Stimulated activated CD8-positive, alpha-beta memory T cell treated with anti-CD3 and anti-CD28 coated beads, Interleukin-4, amount 100 ng/mL, for 48 hours (primary cell): ENCODE results near the gene ZNF280B.
"Not testable (repeated sequence)": the region's sequence is repeated elsewhere in the genome, so short reads cannot be mapped to it uniquely, and the experiment has no call there.

Source experiments
- DNase-seq: peaks from one replicate; pipeline ENCODE4 v3.0.0-alpha.2; 2020

ZNF280B gene

GRCh38 chr22:22534604-22535415 lies 26.3 kb upstream of the ZNF280B start:
- no peak for DNase-seq

- DNase-seq, result no peak
These were observed 25.3 kb upstream of the ZNF280B start for GRCh38 chr22:22533863-22534262.

GRCh38 chr22:22533417-22533816 lies 24.9 kb upstream of the ZNF280B start:
- no peak for DNase-seq

GRCh38 chr22:22532547-22533071 lies 24.1 kb upstream of the ZNF280B start:
- DNase-seq, result not testable (repeated sequence)

GRCh38 chr22:22531770-22532546 lies 23.4 kb upstream of the ZNF280B start:
- no peak for DNase-seq

GRCh38 chr22:22528780-22529179 lies 20.2 kb upstream of the ZNF280B start:
- DNase-seq, result no peak

GRCh38 chr22:22527312-22527711 lies 18.8 kb upstream of the ZNF280B start:
- no peak for DNase-seq

- no peak for DNase-seq
These were observed 17.8 kb upstream of the ZNF280B start for GRCh38 chr22:22526125-22526912.

- DNase-seq, result no peak
These were observed 15.0 kb upstream of the ZNF280B start for GRCh38 chr22:22523494-22523893.

- DNase-seq, result no peak
These were observed 13.1 kb upstream of the ZNF280B start for GRCh38 chr22:22521631-22522030.

GRCh38 chr22:22520667-22521602 lies 12.4 kb upstream of the ZNF280B start:
- DNase-seq, result no peak

GRCh38 chr22:22520020-22520656 lies 11.6 kb upstream of the ZNF280B start, which contains the start of gene ZNF280A:
Gene ZNF280A (minus strand): TSS chr22:22520270. CDS start chr22:22515630, 4,640 bp downstream.
- no peak for DNase-seq

GRCh38 chr22:22519591-22519990 lies 11.0 kb upstream of the ZNF280B start:
- DNase-seq, result no peak

GRCh38 chr22:22516992-22517391 lies 8.4 kb upstream of the ZNF280B start:
- no peak for DNase-seq

- no peak for DNase-seq
These were observed 7.3 kb upstream of the ZNF280B start for GRCh38 chr22:22515890-22516289.

GRCh38 chr22:22514431-22514830 lies 5.9 kb upstream of the ZNF280B start:
- DNase-seq, result not testable (repeated sequence)

GRCh38 chr22:22513619-22514018 lies 5.1 kb upstream of the ZNF280B start:
- no peak for DNase-seq

- DNase-seq, result no peak
These were observed 4.4 kb upstream of the ZNF280B start for GRCh38 chr22:22512951-22513350.

- not testable (repeated sequence) for DNase-seq
These were observed 2.3 kb upstream of the ZNF280B start for GRCh38 chr22:22510833-22511232.

- DNase-seq, result not testable (repeated sequence)
These were observed 1.4 kb upstream of the ZNF280B start for GRCh38 chr22:22509912-22510311.

GRCh38 chr22:22507743-22508273 lies 734 bp downstream of the ZNF280B start:
- DNase-seq, result no peak
